A549 (cell line): ENCODE measurements around the gene CBLIF.
"Not testable (repeated sequence)": the region's sequence is repeated elsewhere in the genome, so short reads cannot be mapped to it uniquely, and the experiment has no call there.

Source experiments
- CTCF ChIP-seq: fragments of >200 bp; sonication (Bioruptor Twin); formaldehyde crosslinking; IDR thresholded peaks from 3 replicates; pipeline ENCODE4 v1.5.1; 2016
- EP300 ChIP-seq, 2 experiments: fragments of >200 bp; sonication (Bioruptor Twin); formaldehyde crosslinking; IDR thresholded peaks; 2 replicates in 1 of 2; 3 replicates in 1 of 2; pipeline ENCODE4 v1.6.1; 2016 to 2017
- NR3C1 ChIP-seq: fragments of >200 bp; sonication (Bioruptor Twin); formaldehyde crosslinking; IDR thresholded peaks from 3 replicates; pipeline ENCODE4 v1.6.1; 2017
- POLR2A ChIP-seq: IDR thresholded peaks from 2 replicates; pipeline ENCODE4 v1.6.1; 2012; ENCODE audit warnings: mild to moderate bottlenecking, low read length
- RARB ChIP-seq: fragments of 250-450 bp; sonication (Bioruptor Pico); IDR thresholded peaks from 2 replicates; pipeline ENCODE4 v1.8.0; 2021; ENCODE audit warnings: mild to moderate bottlenecking, moderate library complexity
- TF ChIP-seq, protein P1 (sequence below): fragments of 250-450 bp; sonication (Bioruptor Pico); IDR thresholded peaks from 2 replicates; pipeline ENCODE4 v1.5.0; 2021; ENCODE audit warnings: mild to moderate bottlenecking, moderate library complexity, borderline replicate concordance

- not testable (repeated sequence) for TF ChIP-seq NR3C1; CTCF; POLR2A; RARB (CRISPR knock-in tag); EP300 (IDR thresholded peaks at IDR 0.05)
- TF ChIP-seq, protein P1, sequence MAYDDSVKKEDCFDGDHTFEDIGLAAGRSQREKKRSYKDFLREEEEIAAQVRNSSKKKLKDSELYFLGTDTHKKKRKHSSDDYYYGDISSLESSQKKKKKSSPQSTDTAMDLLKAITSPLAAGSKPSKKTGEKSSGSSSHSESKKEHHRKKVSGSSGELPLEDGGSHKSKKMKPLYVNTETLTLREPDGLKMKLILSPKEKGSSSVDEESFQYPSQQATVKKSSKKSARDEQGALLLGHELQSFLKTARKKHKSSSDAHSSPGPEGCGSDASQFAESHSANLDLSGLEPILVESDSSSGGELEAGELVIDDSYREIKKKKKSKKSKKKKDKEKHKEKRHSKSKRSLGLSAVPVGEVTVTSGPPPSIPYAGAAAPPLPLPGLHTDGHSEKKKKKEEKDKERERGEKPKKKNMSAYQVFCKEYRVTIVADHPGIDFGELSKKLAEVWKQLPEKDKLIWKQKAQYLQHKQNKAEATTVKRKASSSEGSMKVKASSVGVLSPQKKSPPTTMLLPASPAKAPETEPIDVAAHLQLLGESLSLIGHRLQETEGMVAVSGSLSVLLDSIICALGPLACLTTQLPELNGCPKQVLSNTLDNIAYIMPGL (CRISPR knock-in tag), result not testable (repeated sequence)
Observed at GRCh38 chr11:59848439-59848838, 3.1 kb upstream of the CBLIF start.
